Adrenal gland (tissue), 5 donors: ENCODE results near the gene PRKCQ.

ENCODE experiments used
- POLR2A ChIP-seq, 2 donors: fragments of 450-650 bp; IDR thresholded peaks; one replicate each; pipeline ENCODE4 v1.6.1; 2017; ENCODE audit warnings: antibody characterized with exemption in 2 of 2, mild to moderate bottlenecking in 2 of 2, moderate library complexity in 1 of 2
- TF ChIP-seq, protein P1 (sequence below), 6 experiments: fragments of 450-650 bp in 4 of 6; fragments of 200-600 bp in 2 of 6; sonication (generic) in 1 of 6; IDR thresholded peaks; 1 replicate in 5 of 6; 2 replicates in 1 of 6; pipeline versions ENCODE4 v1.5.1 to v1.8.0; 2016 to 2021; ENCODE audit warnings: antibody characterized with exemption in 6 of 6, mild to moderate bottlenecking in 2 of 6, moderate library complexity in 1 of 6
- donor health status: DM: no; HTN: no; CAD: no.

DNA sequence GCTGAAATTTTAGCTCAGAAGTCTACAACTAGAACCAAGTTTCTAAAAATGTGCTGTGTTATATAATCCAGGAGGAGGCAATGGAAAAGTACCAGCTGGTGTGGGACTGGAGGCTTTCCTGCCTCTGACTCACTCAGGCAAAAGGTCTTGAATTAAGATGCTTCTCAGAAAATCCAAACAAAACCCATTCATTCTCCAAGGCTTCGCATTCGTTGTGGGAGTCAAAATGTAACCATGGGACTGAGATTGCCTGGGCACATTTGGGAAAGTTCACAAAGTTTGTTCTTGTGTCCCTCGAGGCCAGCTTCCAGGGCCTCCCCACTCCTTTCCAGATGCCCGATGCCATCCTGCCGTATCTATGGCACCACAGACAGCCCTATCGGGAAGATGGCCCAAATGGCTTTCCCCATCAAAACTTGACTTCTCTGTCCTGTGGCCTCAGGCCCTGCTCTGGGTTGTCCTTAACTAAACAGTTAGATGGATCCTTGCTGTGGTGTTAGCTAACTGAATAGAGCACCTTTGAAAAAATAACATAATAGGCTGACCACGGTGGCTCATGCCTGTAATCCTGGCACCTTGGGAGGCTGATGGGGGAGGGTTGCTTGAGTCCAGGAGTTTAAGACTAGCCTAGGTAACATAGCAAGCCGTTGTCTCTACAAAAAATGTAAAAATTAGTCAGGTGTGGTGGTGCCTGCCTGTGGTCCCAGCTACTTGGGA is 196.8 kb downstream of the PRKCQ start:
- TF ChIP-seq, protein P1, sequence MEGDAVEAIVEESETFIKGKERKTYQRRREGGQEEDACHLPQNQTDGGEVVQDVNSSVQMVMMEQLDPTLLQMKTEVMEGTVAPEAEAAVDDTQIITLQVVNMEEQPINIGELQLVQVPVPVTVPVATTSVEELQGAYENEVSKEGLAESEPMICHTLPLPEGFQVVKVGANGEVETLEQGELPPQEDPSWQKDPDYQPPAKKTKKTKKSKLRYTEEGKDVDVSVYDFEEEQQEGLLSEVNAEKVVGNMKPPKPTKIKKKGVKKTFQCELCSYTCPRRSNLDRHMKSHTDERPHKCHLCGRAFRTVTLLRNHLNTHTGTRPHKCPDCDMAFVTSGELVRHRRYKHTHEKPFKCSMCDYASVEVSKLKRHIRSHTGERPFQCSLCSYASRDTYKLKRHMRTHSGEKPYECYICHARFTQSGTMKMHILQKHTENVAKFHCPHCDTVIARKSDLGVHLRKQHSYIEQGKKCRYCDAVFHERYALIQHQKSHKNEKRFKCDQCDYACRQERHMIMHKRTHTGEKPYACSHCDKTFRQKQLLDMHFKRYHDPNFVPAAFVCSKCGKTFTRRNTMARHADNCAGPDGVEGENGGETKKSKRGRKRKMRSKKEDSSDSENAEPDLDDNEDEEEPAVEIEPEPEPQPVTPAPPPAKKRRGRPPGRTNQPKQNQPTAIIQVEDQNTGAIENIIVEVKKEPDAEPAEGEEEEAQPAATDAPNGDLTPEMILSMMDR (IDR thresholded peaks at IDR 0.05), result no peak
- TF ChIP-seq POLR2A (IDR thresholded peaks at IDR 0.05), result no peak
